ENCODE measurements around the gene XYLT2. TPM values are rescaled to one million over a fixed set of nuclear protein-coding genes. Genes with fewer than 3 reads are reported as not detected.

Gene XYLT2
- total and polyA plus RNA-seq, 10 of the 15 experiments (the other 5 are each of a cell fraction or from before 2014, with no cell fraction given) = 0.82 to 20.6 (median 13.0) TPM

DNA sequence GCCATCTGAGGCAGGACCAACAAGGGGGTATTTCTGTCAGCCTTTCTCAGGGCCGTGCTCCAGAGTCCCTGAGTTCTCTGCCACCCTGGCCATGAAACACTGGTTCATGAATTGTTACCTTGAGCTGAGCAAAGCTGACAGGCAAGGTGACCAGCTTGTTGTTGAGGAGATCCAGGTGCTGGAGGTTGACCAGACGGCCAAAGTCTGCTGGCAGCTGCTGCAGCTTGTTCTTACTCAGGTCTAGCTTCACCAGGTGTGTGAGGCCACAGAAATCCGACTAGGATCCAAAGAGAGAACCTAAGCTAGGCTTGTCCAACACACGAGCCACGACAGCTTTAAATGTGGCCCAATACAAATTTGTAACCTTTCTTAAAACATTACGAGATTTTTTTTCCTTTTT, 46.7 kb downstream of the XYLT2 start (continued):
- no peak for TF ChIP-seq NRF1 (conservative IDR thresholded peaks at IDR 0.05; ENCODE audit: low read depth, low read length)
- TF ChIP-seq, protein P1, sequence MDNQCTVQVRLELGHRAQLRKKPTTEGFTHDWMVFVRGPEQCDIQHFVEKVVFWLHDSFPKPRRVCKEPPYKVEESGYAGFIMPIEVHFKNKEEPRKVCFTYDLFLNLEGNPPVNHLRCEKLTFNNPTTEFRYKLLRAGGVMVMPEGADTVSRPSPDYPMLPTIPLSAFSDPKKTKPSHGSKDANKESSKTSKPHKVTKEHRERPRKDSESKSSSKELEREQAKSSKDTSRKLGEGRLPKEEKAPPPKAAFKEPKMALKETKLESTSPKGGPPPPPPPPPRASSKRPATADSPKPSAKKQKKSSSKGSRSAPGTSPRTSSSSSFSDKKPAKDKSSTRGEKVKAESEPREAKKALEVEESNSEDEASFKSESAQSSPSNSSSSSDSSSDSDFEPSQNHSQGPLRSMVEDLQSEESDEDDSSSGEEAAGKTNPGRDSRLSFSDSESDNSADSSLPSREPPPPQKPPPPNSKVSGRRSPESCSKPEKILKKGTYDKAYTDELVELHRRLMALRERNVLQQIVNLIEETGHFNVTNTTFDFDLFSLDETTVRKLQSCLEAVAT (IDR thresholded peaks at IDR 0.05) = no peak
- no peak for TF ChIP-seq CREB1 (IDR thresholded peaks at IDR 0.05; ENCODE audit: low read depth)
- no peak for TF ChIP-seq SUPT20H (IDR thresholded peaks at IDR 0.05; ENCODE audit: borderline replicate concordance, control insufficient read depth, low read depth, low read length)

DNA sequence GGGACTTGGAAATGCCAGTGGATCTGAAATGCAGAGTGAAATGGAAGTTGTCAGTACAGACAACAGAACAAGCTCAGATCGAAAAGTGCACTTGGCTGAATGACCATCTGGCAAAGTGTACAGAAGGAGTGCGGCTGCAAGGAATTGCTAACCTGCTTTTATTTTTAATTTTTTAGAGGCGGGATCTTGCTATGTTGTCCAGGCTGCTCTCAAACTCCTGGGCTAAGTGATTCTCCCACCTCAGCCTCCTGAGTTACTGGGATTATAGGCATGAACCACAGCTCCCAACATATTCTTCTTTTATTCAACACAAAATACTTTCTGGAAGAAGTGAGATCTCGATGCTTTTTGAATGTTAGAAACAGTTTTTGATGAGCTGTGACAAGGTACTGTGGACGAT, 47.8 kb downstream of the XYLT2 start:
- Histone ChIP-seq H3K27ac (ENCODE audit: control insufficient read depth, insufficient read depth) (no peak overlapping the region), H4K20me1 (ENCODE audit: control insufficient read depth, insufficient read depth) (no peaks in the 10 kb centered on the region), H3K9me3 (replicated peaks; ENCODE audit: control insufficient read depth, insufficient read depth, low read length) (no peaks in the 10 kb centered on the region), H3K9ac (ENCODE audit: control insufficient read depth, insufficient read depth, low read length) (no peak overlapping the region), H3K4me2 (ENCODE audit: control insufficient read depth, insufficient read depth) (no peak overlapping the region), H3K27me3 (replicated peaks in 1 of 2; ENCODE audit: control insufficient read depth in 2 of 2, insufficient read depth in 2 of 2, low read length in 1 of 2) (no peaks in the 10 kb centered on the region), H2AFZ (ENCODE audit: control insufficient read depth, low read depth, low read length) (no peak overlapping the region), H3K4me3 (no peak overlapping the region), H3K4me1 (ENCODE audit: control insufficient read depth, insufficient read depth, low read length) (peaks cover 16% of the 10 kb centered on the region), H3K36me3 (ENCODE audit: control insufficient read depth in 2 of 2, insufficient read depth in 2 of 2, low read length in 1 of 2) (peaks cover 22 to 34% of the 10 kb centered on the region in 2 experiments), H3K79me2 (ENCODE audit: control insufficient read depth, insufficient read depth, low read length) (peaks cover 37% of the 10 kb centered on the region)
- SMC1A ChIA-PET (ENCODE audit: uncharacterized antibody, unreplicated experiment) = interaction anchor here (1.2 to 1.6 kb wide), 3 partner anchors 12 to 34 kb away, joined by 3 to 5 read pairs (median 4); no protein-coding TSS in a partner anchor
- in situ Hi-C loops (cut with MboI) (no loop called here), intact Hi-C loops (cut with micrococcal nuclease; ENCODE audit: unreplicated experiment) (no loop called here)
- ATAC-seq = no peak
- no peak for DNase-seq (ENCODE audit: low read depth, low spot score)
- RAD21 ChIA-PET (ENCODE audit: unreplicated experiment) = no interaction called here
- TF ChIP-seq, protein P2, sequence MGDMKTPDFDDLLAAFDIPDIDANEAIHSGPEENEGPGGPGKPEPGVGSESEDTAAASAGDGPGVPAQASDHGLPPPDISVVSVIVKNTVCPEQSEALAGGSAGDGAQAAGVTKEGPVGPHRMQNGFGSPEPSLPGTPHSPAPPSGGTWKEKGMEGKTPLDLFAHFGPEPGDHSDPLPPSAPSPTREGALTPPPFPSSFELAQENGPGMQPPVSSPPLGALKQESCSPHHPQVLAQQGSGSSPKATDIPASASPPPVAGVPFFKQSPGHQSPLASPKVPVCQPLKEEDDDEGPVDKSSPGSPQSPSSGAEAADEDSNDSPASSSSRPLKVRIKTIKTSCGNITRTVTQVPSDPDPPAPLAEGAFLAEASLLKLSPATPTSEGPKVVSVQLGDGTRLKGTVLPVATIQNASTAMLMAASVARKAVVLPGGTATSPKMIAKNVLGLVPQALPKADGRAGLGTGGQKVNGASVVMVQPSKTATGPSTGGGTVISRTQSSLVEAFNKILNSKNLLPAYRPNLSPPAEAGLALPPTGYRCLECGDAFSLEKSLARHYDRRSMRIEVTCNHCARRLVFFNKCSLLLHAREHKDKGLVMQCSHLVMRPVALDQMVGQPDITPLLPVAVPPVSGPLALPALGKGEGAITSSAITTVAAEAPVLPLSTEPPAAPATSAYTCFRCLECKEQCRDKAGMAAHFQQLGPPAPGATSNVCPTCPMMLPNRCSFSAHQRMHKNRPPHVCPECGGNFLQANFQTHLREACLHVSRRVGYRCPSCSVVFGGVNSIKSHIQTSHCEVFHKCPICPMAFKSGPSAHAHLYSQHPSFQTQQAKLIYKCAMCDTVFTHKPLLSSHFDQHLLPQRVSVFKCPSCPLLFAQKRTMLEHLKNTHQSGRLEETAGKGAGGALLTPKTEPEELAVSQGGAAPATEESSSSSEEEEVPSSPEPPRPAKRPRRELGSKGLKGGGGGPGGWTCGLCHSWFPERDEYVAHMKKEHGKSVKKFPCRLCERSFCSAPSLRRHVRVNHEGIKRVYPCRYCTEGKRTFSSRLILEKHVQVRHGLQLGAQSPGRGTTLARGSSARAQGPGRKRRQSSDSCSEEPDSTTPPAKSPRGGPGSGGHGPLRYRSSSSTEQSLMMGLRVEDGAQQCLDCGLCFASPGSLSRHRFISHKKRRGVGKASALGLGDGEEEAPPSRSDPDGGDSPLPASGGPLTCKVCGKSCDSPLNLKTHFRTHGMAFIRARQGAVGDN (IDR thresholded peaks at IDR 0.05) = no peak
- TF ChIP-seq SMAD5 (IDR thresholded peaks at IDR 0.05; ENCODE audit: low read depth) (no peak), RFX5 (IDR thresholded peaks at IDR 0.05; ENCODE audit: low read depth, low read length) (no peak)
- FAIRE-seq = no peak
- POLR2A ChIA-PET = no interaction called here
- 82% methylated on average over 5 of the region's 5 CpGs for WGBS (ENCODE audit: insufficient coverage, insufficient replicate concordance, low lambda C conversion rate, missing lambda C conversion rate)
- CTCF ChIA-PET = interaction anchor here (0.8 to 2.4 kb wide), 2 partner anchors 32 to 359 kb away, joined by 3 to 12 read pairs; no protein-coding TSS in a partner anchor
- no TSS peak for BruUV-seq (replicated peaks)

Measured in GM12878 (cell line).